GM12873 (cell line): ENCODE measurements around the gene STK38L.

Experiments used
- TF ChIP-seq, protein P1 (sequence below): IDR thresholded peaks from 2 replicates; pipeline ENCODE4 v1.5.1; 2012; ENCODE audit warnings: low read depth, mild to moderate bottlenecking, moderate library complexity, low read length, control low read depth; ENCODE audit not compliant: insufficient read depth; ENCODE audit errors: missing control alignments

The STK38L gene

DNA sequence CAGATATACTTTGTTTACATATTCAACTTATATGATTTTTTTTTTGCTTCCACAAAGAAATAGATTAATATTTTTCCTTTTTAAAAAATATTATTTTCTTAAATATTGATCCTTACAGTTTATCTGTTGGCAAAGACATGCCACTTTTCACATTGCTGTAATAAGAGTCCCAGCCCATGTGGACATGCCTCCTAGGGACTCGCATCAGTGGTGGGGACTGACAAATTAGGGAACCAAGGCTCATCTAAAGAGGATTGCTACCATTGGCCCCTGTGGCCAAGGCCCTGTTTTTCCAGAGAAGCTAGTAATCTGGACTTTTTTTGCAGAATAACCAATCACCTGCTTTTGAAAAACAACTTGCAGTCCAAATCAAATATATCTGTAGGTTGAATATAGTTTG lies 60.8 kb downstream of the STK38L start:
- TF ChIP-seq, protein P1, sequence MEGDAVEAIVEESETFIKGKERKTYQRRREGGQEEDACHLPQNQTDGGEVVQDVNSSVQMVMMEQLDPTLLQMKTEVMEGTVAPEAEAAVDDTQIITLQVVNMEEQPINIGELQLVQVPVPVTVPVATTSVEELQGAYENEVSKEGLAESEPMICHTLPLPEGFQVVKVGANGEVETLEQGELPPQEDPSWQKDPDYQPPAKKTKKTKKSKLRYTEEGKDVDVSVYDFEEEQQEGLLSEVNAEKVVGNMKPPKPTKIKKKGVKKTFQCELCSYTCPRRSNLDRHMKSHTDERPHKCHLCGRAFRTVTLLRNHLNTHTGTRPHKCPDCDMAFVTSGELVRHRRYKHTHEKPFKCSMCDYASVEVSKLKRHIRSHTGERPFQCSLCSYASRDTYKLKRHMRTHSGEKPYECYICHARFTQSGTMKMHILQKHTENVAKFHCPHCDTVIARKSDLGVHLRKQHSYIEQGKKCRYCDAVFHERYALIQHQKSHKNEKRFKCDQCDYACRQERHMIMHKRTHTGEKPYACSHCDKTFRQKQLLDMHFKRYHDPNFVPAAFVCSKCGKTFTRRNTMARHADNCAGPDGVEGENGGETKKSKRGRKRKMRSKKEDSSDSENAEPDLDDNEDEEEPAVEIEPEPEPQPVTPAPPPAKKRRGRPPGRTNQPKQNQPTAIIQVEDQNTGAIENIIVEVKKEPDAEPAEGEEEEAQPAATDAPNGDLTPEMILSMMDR, result no peak

DNA sequence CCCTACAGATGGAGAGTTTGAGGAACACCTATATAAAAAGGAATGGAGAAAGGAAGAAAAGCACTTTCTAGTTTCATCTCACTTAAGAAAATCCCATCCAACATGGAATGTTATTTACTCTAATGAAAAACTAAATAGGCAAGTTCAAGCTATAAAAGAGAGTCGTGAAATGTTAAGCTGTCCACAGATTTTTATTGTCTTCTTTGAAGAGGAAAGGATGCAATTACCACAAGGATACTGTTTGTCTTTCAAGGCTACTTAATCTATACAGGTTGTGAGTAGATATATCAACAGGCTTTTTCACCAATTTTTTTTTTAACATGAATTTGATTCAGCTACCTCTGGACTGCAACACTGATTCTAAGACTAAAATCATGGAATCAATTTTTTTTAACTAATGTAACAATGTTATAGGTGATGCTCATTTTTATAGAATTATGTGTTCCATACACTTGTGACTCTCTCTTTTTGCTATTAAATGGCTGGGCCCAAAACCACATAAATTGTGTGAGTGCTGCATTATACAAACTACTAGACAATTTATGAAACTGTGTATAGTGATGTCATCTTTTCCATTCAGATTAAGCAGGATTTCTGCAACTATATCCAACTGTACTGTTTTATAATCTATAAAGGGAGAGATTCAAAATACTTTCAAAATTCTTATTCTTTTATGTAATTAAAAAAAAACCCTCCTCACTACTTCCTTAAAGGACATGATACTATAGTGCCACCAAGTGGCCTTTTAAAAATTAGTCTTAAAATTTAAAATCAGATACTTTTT lies 61.8 kb downstream of the STK38L start:
- TF ChIP-seq, protein P1, result peak; percentile 9

DNA sequence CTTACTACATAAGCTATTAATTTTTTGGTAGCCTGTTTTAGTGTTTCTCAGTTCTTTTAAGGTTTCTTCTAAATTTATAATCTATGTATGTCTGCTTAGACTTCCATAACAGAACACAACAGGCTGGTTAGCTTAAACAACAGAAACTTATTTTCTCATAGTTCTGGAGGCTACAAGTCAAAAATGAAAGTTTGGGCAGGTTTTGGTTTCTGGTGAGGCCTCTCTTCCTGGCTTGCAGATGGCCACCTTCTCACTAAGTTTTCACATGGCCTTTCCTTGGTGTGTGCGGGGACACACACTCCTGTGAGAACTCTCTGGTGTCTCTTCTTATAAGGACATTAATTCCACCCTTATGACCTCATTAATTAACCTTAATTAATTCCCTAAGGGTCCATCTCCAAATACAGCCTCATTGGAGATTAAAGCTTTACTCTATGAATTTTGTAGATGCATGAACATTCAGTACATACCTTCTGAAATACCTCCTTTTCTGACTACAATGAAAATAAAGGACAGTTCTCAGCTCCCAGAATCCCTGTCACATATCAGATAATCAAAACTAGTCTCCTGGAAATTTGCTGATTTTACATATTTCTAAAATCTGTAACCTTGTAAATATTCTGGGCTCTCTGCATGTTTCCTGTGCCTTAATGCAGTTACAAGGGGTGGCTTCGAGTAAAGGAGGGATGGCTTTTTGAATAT lies 65.4 kb downstream of the STK38L start:
- TF ChIP-seq, protein P1, result no peak

DNA sequence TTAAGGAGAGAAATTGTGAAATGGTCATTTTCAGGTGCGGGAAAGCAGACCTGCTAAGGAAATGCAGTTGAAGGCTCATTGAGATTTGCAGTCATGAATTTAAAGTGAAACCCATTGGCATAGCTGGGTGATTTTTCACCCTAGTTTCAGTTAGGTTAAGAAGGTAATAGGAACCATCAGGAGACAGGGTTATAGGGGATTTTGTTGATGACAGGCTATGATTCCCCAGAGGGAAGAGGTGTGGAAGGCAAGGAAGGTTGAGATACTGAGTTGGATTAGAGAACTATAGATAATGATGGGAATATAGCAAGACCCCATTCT lies 65.9 kb downstream of the STK38L start:
- TF ChIP-seq, protein P1, result no peak

DNA sequence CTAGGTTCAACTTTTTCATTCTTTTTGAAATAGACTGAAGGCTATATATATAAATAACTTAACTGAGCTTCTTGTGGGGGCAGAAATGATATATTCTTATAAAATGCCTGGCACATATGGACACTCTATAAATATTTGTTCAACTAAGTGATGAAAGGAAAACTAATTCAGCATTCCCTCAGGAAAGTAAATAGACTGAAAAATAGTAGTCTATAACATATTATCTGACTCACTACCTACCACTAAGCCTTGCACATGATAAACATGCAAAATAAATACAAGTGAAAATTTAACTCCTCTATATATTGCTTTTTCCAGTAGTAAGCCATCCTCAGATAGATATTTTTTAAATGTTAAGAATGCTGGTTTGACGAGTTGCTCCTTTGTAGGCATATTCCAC lies 72.9 kb downstream of the STK38L start:
- TF ChIP-seq, protein P1, result no peak

DNA sequence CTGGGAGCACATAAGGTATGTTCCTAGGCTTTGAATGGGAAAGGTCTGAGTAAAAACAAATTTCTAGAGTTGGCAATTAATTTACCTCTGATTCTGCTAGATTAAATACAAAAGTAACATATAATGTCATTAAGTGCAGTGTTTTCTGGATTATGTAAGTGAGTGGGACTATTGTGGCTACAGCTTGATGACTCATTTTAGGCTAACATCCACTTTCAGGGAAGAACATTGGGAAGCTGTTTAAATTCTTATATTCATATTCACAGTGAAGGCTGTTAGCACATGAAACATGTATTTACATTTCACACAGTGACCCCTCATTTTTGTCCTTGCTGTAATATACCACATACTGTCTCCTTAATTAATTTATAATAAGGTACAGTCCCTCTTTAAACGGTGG lies 75.3 kb downstream of the STK38L start:
- TF ChIP-seq, protein P1, result no peak

DNA sequence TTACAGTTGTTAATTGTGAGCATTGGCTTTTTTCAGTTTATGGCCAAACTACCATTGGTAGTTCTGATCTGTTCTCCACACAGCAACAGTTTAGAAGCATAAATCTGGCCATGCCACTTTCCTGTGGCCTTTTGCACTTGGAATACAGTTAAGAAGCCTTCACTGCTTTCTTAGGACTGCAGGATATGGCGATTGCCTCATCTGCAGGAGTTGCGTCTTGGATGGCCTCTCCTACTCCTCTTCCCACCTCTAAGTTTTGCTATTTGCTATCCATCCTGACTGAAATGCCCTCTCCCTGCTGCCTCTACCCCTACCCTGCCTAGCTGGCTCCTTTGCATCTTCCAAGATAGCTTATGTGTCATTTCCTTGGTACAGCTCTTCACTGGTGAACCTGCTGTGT lies 75.8 kb downstream of the STK38L start:
- TF ChIP-seq, protein P1, result no peak
